ENCODE measurements around the gene CNST. TPM values are rescaled to one million over a fixed set of nuclear protein-coding genes. Genes with fewer than 3 reads are reported as not detected.
"Not testable (repeated sequence)": the region's sequence is repeated elsewhere in the genome, so short reads cannot be mapped to it uniquely, and the experiment has no call there.

CNST gene
- total RNA-seq, 1 experiment from 2014 or later, result 14.7 TPM

DNA sequence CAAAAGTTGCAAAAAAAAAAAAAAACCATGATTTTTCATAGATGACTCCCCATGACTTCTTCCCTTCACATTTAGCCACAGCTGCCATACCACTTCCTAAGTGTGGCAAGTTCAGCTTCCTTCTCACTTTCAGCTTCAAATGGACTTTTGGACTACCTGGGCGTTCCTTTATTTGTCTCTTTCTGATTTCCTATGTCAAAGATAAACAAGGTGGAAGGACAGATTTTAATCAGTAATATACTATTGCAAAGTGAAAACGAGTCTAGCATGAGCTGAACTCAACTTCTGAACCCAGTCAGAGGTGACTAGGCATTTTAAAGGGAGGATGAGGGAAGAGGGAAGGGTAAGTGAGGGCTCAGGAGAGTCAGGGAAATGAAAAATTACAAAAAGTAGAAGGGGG lies 143.6 kb downstream of the CNST start:
- no peak for DNase-seq (ENCODE audit: low read depth)

DNA sequence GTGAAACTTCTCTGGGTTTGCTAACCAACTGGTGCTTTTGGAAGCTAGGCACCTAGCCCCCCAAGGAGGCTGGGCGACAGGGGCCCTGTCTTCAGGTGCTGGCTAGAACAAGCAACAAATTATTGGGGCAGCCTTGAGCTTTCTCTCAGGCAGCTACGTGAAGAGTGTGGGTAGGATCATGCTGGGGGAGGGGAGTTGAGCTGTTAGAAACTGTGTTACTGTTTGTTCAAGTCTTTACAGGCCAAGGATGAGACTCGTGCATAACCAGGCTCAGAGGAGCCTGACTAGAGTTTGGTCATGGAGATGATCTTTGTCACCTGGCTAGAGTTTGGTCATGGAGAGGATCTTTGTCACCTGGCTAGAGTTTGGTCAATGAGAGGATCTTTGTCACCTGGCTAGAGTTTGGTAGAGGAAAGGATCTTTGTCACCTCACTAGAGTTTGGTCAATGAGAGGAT lies 145.3 kb downstream of the CNST start:
- no peak for DNase-seq (ENCODE audit: low read depth)

GRCh38 chr1:246712428-246712827 lies 146.2 kb downstream of the CNST start:
- not testable (repeated sequence) for DNase-seq (ENCODE audit: low read depth)

Other genes with a start within 250 kb of the CNST start
- gene SMYD3, start 59.2 kb upstream of the CNST start, total RNA-seq (2014; rRNA removed; shearing (Covaris generic)), result 35.5 and 38.6 TPM in 2 replicates
- gene TFB2M, start 195 bp upstream of the CNST start, total RNA-seq (2014; rRNA removed; shearing (Covaris generic)), result 19.1 and 26.6 TPM in 2 replicates
- gene SCCPDH, start 158.0 kb downstream of the CNST start, total RNA-seq (2014; rRNA removed; shearing (Covaris generic)), result 31.1 and 42.4 TPM in 2 replicates